ENCODE data around the gene AVPR2. TPM values are rescaled to one million over a fixed set of nuclear protein-coding genes. Genes with fewer than 3 reads are reported as not detected.

Gene AVPR2
- total RNA-seq, 2 experiments from 2014 or later: not detected

Other genes starting within 250 kb of the AVPR2 start
- gene PNCK, start 230.9 kb upstream of the AVPR2 start, total RNA-seq: under 1 TPM; 0.60 to 0.96 TPM
- gene SLC6A8, start 216.7 kb upstream of the AVPR2 start, total RNA-seq: 1 to 10 TPM; 2.9 to 3.0 TPM
- gene BCAP31, start 180.3 kb upstream of the AVPR2 start, total RNA-seq: 100 to 1,000 TPM; 162 TPM
- 10 to 100 TPM; 16.5 to 17.6 TPM for gene ABCD1, start 179.8 kb upstream of the AVPR2 start, total RNA-seq
- gene PLXNB3, start 140.4 kb upstream of the AVPR2 start, total RNA-seq: under 1 TPM; 0.18 to 0.58 TPM
- gene SRPK3, start 123.6 kb upstream of the AVPR2 start, total RNA-seq: not detected
- 10 to 100 TPM; 62.4 to 64.8 TPM for gene IDH3G, start 110.3 kb upstream of the AVPR2 start, total RNA-seq
- 100 to 1,000 TPM; 247 to 250 TPM for gene SSR4, start 110.0 kb upstream of the AVPR2 start, total RNA-seq
- 1 to 10 TPM in 1 of 2 experiments, under 1 TPM in 1; 0.88 to 1.1 TPM for gene PDZD4, start 74.1 kb upstream of the AVPR2 start, total RNA-seq
- gene L1CAM, start 18.5 kb upstream of the AVPR2 start, total RNA-seq: 1 to 10 TPM; 4.2 to 5.2 TPM
- 100 to 1,000 TPM; 262 to 267 TPM for gene ARHGAP4, start 21.6 kb downstream of the AVPR2 start, total RNA-seq
- 10 to 100 TPM; 63.1 to 63.7 TPM for gene NAA10, start 30.4 kb downstream of the AVPR2 start, total RNA-seq
- 10 to 100 TPM; 12.1 to 12.8 TPM for gene RENBP, start 40.0 kb downstream of the AVPR2 start, total RNA-seq
- 10 to 100 TPM; 88.3 to 93.1 TPM for gene HCFC1, start 67.1 kb downstream of the AVPR2 start, total RNA-seq
- 10 to 100 TPM in 1 of 2 experiments, 1 to 10 TPM in 1; 9.9 to 12.6 TPM for gene TMEM187, start 68.1 kb downstream of the AVPR2 start, total RNA-seq
- 100 to 1,000 TPM; 118 to 122 TPM for gene IRAK1, start 115.2 kb downstream of the AVPR2 start, total RNA-seq
- 10 to 100 TPM; 80.7 to 83.0 TPM for gene MECP2, start 193.0 kb downstream of the AVPR2 start, total RNA-seq
- not detected for gene OPN1LW, start 239.6 kb downstream of the AVPR2 start, total RNA-seq

Data from activated CD4-positive, alpha-beta memory T cell treated with anti-CD3 and anti-CD28 coated beads, Interleukin-2, amount 10 ng/mL, durations not matched to agents 7 days and 5 days (primary cell).